ENCODE results near the gene UTF1.

UTF1 gene

DNA sequence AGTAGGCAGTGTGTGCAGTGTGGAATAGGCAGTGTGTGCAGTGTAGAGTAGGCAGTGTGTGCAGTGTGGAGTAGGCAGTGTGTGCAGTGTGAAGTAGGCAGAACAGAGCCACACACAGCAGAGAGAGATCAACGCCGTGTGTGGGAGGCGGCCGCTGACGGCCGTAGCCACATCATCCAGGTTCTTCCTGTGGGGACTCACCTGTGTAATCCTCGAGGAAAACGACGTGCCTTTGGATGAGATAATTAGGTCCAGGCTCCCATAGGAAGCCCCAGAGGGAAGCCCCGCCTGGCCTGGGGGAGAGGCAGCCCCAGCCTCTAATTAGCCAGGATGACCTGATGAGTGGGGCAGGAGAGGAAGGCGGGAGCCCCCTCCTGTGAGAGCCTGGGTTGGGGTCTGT is 44.6 kb upstream of the UTF1 start:
- TF ChIP-seq, protein P1, sequence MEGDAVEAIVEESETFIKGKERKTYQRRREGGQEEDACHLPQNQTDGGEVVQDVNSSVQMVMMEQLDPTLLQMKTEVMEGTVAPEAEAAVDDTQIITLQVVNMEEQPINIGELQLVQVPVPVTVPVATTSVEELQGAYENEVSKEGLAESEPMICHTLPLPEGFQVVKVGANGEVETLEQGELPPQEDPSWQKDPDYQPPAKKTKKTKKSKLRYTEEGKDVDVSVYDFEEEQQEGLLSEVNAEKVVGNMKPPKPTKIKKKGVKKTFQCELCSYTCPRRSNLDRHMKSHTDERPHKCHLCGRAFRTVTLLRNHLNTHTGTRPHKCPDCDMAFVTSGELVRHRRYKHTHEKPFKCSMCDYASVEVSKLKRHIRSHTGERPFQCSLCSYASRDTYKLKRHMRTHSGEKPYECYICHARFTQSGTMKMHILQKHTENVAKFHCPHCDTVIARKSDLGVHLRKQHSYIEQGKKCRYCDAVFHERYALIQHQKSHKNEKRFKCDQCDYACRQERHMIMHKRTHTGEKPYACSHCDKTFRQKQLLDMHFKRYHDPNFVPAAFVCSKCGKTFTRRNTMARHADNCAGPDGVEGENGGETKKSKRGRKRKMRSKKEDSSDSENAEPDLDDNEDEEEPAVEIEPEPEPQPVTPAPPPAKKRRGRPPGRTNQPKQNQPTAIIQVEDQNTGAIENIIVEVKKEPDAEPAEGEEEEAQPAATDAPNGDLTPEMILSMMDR (IDR thresholded peaks at IDR 0.05; ENCODE audit: control extremely low read depth, extremely low read depth, low read depth, missing control alignments), result no peak
- ChIA-PET CTCF (no interaction called here), POLR2A (no interaction called here)
- no peak for DNase-seq (ENCODE audit: extremely low spot score)

DNA sequence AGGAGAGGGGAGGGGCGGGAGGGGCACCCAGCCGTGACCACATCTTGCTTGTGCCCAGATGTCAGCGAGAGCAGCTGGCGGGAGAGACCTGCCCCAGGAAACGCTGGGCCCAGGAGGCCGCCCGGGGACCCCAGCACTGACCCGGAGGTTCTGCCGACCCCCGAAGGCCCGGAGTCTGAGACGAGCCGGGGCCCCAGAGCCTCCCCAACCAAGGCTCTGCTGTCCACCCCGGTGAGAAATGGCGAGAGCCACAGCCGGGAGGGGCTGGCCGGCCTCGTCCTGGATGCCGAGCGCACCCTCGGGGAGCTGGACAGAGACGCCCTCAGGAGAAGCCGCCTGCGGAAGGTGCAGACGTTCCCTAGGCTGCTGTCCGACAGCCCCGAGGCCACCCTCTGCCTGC is 44.1 kb upstream of the UTF1 start:
- POLR2A ChIA-PET, result no interaction called here

DNA sequence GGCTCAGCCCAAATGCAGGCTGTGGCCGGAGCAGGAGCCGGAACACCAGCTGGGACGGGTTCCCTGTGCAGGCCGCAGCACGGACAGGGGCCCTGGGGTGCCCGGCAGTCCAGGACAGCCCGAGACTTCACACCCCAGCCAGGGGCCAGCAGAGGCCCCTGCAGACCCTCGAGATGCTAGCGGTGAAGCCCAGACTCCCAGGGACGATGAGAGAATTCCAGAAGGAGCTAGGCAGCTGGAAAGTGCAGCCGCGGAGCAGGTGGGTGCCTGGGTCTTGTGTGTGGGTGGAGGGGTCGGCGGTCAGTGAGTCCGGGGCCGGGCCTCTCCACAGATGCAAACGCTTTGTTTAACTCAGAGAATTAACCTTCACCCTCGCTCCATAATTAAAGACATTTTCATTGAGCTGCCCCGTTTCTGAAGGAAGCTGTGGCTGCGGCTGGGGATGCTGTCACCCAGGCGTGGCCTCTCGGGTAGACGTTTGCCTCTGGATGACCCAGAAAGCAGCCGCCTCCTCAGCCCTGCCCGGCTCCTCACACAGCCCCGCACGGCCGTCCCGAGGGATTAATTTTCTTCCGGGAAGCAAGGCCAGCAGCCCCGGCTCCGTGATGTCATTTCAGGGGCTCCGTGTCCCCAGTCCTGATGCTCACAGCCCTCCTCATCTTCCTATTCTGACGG is 43.5 kb upstream of the UTF1 start:
- TF ChIP-seq, protein P1 (IDR thresholded peaks at IDR 0.05; ENCODE audit: control extremely low read depth, extremely low read depth, low read depth, missing control alignments), result no peak
- ChIA-PET POLR2A (no interaction called here), CTCF (interaction anchor here (1.4 kb wide), 1 partner anchor 43 kb away, joined by 5 read pairs; no protein-coding TSS in a partner anchor)
- no peak for DNase-seq (ENCODE audit: extremely low spot score)

More for the DNA sequence above, 44.1 kb upstream of the UTF1 start:
- CTCF ChIA-PET, result no interaction called here
- TF ChIP-seq, protein P1 (IDR thresholded peaks at IDR 0.05; ENCODE audit: control extremely low read depth, extremely low read depth, low read depth, missing control alignments), result no peak
- DNase-seq (ENCODE audit: extremely low spot score), result no peak

DNA sequence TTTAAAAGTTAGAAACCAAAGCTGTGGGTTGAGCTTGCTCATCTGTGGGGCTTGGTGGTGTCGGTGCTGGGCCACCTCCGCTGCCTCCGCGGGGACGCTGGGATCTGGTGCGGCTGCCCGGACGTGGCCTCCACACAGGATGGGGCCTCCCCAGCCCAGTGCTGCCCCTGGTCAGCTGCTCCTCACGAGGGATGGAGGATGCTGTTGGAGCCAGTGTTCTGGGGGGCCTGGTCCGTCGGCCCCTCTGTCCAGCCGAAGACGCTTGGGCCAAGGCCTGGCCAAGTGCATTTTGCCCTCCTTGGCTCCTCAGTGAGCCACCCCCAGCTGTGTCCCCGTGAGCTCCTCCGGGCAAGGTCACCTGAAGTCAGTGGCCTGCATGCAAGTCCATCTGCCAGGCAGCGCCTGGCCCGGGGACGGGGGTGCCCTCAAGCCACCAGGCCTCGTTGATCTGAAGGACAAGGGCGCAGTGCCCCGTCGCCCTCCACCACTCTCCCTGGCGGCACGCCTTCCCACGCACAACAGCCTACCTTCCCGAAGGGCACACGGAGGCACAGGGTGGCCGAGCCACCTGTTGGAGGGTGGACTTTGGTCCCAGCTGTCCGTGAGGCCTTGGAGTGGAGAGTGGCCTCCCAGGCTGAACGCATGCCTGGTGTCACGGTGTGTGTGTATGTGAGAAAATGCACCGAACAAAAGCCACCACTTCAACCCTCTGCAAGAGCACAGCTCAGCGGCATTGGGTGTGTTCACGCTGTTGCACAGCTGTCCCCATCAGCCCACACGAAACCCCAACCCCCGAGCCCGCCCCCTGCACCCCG is 42.7 kb upstream of the UTF1 start:
- CTCF ChIA-PET, result interaction anchor here (1.4 kb wide), 1 partner anchor 44 kb away, joined by 5 read pairs; no protein-coding TSS in a partner anchor
- POLR2A ChIA-PET, result no interaction called here
- TF ChIP-seq, protein P1 (IDR thresholded peaks at IDR 0.05; ENCODE audit: control extremely low read depth, extremely low read depth, low read depth, missing control alignments), result no peak
- DNase-seq (ENCODE audit: extremely low spot score), result no peak

DNA sequence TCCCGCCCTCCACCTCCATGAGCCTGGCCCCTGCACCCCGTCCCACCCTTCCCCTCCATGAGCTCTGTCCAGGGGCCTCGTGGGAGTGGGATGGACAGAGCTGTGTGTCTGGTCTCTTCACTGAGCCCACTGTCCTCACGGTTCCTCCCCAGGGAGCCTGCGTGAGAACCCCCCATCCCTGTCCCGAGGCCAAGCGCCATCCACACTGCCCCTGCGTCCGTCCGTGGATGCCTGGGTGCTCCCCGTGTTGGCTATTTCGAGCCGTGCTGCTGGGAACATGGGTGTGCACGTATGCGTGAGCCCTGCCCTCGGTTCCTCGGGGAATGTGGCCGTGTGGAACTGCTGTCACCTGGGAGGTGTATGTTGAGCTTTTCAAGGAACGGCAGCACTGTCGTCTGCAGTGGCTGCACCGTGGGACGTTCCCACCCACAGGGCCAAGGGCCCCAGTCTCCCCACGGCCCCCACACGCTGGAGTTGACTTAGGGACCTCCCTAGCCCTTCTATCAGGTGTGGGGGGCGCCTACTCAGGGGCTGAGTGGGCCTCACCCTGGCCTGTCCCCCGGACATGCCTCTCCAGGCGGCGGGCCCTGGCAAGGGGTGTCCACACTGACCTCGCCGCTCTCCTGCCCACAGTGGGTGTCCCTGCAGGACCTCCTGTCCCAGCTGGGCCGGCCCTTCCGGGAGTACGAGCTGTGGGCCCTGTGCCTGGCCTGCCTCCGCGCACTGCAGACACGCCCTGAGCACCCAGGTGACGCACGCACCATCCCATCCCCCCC is 41.9 kb upstream of the UTF1 start:
- DNase-seq (ENCODE audit: extremely low spot score), result no peak
- TF ChIP-seq, protein P1 (IDR thresholded peaks at IDR 0.05; ENCODE audit: control extremely low read depth, extremely low read depth, low read depth, missing control alignments), result no peak
- ChIA-PET POLR2A (interaction anchor here (0.6 kb wide), 1 partner anchor 429 kb away, joined by 3 read pairs; no protein-coding TSS in a partner anchor), CTCF (interaction anchor here (1.4 kb wide), 1 partner anchor 45 kb away, joined by 5 read pairs; no protein-coding TSS in a partner anchor)

DNA sequence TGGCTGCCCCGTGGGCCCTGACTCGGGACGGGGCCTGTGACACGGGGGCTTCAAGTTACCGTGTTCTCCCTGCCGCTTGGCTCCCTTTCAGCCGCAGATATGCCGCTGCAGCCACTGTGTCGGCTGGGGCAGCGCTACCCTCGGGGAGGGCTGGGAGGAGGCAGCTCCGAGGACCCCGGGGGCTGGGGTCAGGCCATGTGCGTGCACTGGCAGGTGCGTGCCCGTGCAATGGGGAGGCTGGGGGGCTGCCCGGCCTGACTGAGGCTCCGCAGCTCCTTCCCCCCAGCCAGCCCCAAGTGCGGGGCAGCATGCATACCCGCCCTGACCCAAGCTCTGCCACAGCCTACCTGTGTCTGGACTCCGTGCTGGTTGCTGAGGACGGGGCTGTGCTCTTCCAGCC is 40.8 kb upstream of the UTF1 start:
- TF ChIP-seq, protein P1 (IDR thresholded peaks at IDR 0.05; ENCODE audit: control extremely low read depth, extremely low read depth, low read depth, missing control alignments), result no peak
- ChIA-PET CTCF (no interaction called here), POLR2A (no interaction called here)
- no peak for DNase-seq (ENCODE audit: extremely low spot score)
